IMR-90 (cell line): ENCODE measurements around the gene TBC1D3B.
"Not testable (repeated sequence)": the region's sequence is repeated elsewhere in the genome, so short reads cannot be mapped to it uniquely, and the experiment has no call there.

Experiments
- BHLHE40 ChIP-seq: fragments of 150-350 bp; IDR thresholded peaks from 2 replicates; pipeline ENCODE4 v1.6.1; 2016; ENCODE audit warnings: mild to moderate bottlenecking, low read depth, low read length
- CEBPB ChIP-seq: IDR thresholded peaks from 2 replicates; pipeline ENCODE4 v1.6.1; 2012; ENCODE audit warnings: low read depth, low read length, improper control_type of control experiment
- MAFK ChIP-seq: IDR thresholded peaks from 2 replicates; pipeline ENCODE4 v1.6.1; 2012; ENCODE audit warnings: low read depth, low read length, improper control_type of control experiment
- MAZ ChIP-seq: IDR thresholded peaks from 2 replicates; pipeline ENCODE4 v1.6.1; 2012; ENCODE audit warnings: low read depth, mild to moderate bottlenecking, low read length, improper control_type of control experiment, moderate library complexity, borderline replicate concordance
- MXI1 ChIP-seq: IDR thresholded peaks from 2 replicates; pipeline ENCODE4 v1.6.1; 2012; ENCODE audit warnings: low read depth, mild to moderate bottlenecking, low read length, moderate library complexity, borderline replicate concordance
- NFE2L2 ChIP-seq: fragments of 150-350 bp; IDR thresholded peaks from 2 replicates; pipeline ENCODE4 v1.6.1; 2016; ENCODE audit warnings: low read depth, mild to moderate bottlenecking, low read length
- POLR2A ChIP-seq: IDR thresholded peaks from 2 replicates; pipeline ENCODE4 v1.6.1; 2012; ENCODE audit warnings: mild to moderate bottlenecking, low read depth, low read length
- RAD21 ChIP-seq: IDR thresholded peaks from 2 replicates; pipeline ENCODE4 v1.6.1; 2012; ENCODE audit warnings: low read length, improper control_type of control experiment
- RCOR1 ChIP-seq: IDR thresholded peaks from 2 replicates; pipeline ENCODE4 v1.6.1; 2012; ENCODE audit warnings: mild to moderate bottlenecking, low read length, improper control_type of control experiment; ENCODE audit not compliant: insufficient replicate concordance
- RFX5 ChIP-seq: IDR thresholded peaks from 2 replicates; pipeline ENCODE4 v1.8.0; 2012; ENCODE audit warnings: low read depth, mild to moderate bottlenecking, low read length, moderate library complexity
- SMC3 ChIP-seq: fragments of 150-350 bp; IDR thresholded peaks from 2 replicates; pipeline ENCODE4 v1.6.1; 2016; ENCODE audit warnings: low read depth, mild to moderate bottlenecking, antibody characterized with exemption, low read length, moderate library complexity
- TF ChIP-seq, protein P1 (sequence below): conservative IDR thresholded peaks from 2 replicates; pipeline ENCODE4 v1.5.1; 2012; ENCODE audit warnings: mild to moderate bottlenecking, low read depth, low read length, improper control_type of control experiment

GRCh38 chr17:36210439-36211211, 34.2 kb upstream of the TBC1D3B start, which contains the start of gene CCL4L2:
- TF ChIP-seq, protein P1, sequence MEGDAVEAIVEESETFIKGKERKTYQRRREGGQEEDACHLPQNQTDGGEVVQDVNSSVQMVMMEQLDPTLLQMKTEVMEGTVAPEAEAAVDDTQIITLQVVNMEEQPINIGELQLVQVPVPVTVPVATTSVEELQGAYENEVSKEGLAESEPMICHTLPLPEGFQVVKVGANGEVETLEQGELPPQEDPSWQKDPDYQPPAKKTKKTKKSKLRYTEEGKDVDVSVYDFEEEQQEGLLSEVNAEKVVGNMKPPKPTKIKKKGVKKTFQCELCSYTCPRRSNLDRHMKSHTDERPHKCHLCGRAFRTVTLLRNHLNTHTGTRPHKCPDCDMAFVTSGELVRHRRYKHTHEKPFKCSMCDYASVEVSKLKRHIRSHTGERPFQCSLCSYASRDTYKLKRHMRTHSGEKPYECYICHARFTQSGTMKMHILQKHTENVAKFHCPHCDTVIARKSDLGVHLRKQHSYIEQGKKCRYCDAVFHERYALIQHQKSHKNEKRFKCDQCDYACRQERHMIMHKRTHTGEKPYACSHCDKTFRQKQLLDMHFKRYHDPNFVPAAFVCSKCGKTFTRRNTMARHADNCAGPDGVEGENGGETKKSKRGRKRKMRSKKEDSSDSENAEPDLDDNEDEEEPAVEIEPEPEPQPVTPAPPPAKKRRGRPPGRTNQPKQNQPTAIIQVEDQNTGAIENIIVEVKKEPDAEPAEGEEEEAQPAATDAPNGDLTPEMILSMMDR: not testable (repeated sequence)
- not testable (repeated sequence) for TF ChIP-seq POLR2A, MAZ, MXI1, MAFK, NFE2L2, BHLHE40, RFX5, RAD21, SMC3, CEBPB, RCOR1
